HEK293T (cell line): ENCODE results near the gene DBET.
"Not testable (repeated sequence)": the region's sequence is repeated elsewhere in the genome, so short reads cannot be mapped to it uniquely, and the experiment has no call there.

Experiments
- ARNT ChIP-seq: fragments of 450-650 bp; IDR thresholded peaks from 2 replicates; pipeline ENCODE4 v1.6.1; 2017; ENCODE audit warnings: mild to moderate bottlenecking
- BHLHE40 ChIP-seq: fragments of 450-650 bp; IDR thresholded peaks from 2 replicates; pipeline ENCODE4 v1.6.1; 2016; ENCODE audit warnings: mild to moderate bottlenecking, moderate library complexity, borderline replicate concordance
- ELF4 ChIP-seq: fragments of 450-650 bp; IDR thresholded peaks from 2 replicates; pipeline ENCODE4 v1.6.1; 2017; ENCODE audit warnings: antibody characterized with exemption
- FOXA1 ChIP-seq: fragments of 450-650 bp; IDR thresholded peaks from 2 replicates; pipeline ENCODE4 v1.6.1; 2016; ENCODE audit warnings: mild to moderate bottlenecking
- FOXK2 ChIP-seq: fragments of 450-650 bp; IDR thresholded peaks from 2 replicates; pipeline ENCODE4 v1.6.1; 2016; ENCODE audit warnings: mild to moderate bottlenecking
- FOXM1 ChIP-seq: fragments of 450-650 bp; IDR thresholded peaks from 2 replicates; pipeline ENCODE4 v1.6.1; 2017; ENCODE audit warnings: mild to moderate bottlenecking, borderline replicate concordance
- HDGF ChIP-seq: fragments of 450-650 bp; IDR thresholded peaks from 2 replicates; pipeline ENCODE4 v1.6.1; 2017; ENCODE audit warnings: antibody characterized with exemption, borderline replicate concordance
- L3MBTL2 ChIP-seq: fragments of 450-650 bp; conservative IDR thresholded peaks from 2 replicates; pipeline ENCODE4 v1.6.1; 2016; ENCODE audit warnings: mild to moderate bottlenecking
- LEF1 ChIP-seq: fragments of 450-650 bp; IDR thresholded peaks from 2 replicates; pipeline ENCODE4 v1.6.1; 2017; ENCODE audit warnings: mild to moderate bottlenecking, borderline replicate concordance
- NFRKB ChIP-seq: fragments of 450-650 bp; IDR thresholded peaks from 2 replicates; pipeline ENCODE4 v1.6.1; 2016; ENCODE audit warnings: mild to moderate bottlenecking, moderate library complexity
- SP1 ChIP-seq: fragments of 450-650 bp; IDR thresholded peaks from 2 replicates; pipeline ENCODE4 v1.6.1; 2017
- SUZ12 ChIP-seq: fragments of 450-650 bp; IDR thresholded peaks from 2 replicates; pipeline ENCODE4 v1.6.1; 2016; ENCODE audit warnings: mild to moderate bottlenecking
- TARDBP ChIP-seq: fragments of 450-650 bp; IDR thresholded peaks from 2 replicates; pipeline ENCODE4 v1.6.1; 2016
- ZNF384 ChIP-seq: fragments of 450-650 bp; IDR thresholded peaks from 2 replicates; pipeline ENCODE4 v1.6.1; 2016

DNA sequence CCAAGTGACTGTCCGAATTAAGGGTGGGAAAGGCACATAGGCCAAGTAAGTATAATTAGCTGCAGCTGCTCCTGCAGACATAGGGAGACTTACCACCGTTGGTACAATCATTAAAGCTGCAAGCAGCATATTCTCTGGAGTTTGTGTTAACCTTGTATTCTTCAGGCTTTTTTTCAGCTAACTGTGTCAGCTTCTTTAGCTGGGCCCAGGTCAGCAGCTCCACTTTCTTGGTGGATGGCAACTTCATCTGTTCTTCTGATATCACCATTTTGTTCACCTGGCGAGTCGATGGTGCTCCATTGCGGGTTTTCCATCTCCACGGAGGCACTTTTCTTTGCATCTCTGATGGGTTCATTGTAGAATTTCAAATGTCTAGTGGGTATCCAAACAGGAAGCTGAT, 44.5 kb downstream of the DBET start:
- TF ChIP-seq ZNF384, HDGF, BHLHE40, FOXM1, FOXK2, SP1, L3MBTL2, FOXA1, ELF4, ARNT, TARDBP, NFRKB, SUZ12, LEF1: not testable (repeated sequence)
